Measurements from ENCODE around the gene KIAA1755. TPM values are rescaled to one million over a fixed set of nuclear protein-coding genes. Genes with fewer than 3 reads are reported as not detected.

Gene KIAA1755
- total RNA-seq, 1 experiment from 2014 or later: 0.44 TPM

- Histone ChIP-seq H4K20me1 (ENCODE audit: low read length) (no peaks in the 10 kb centered on the region), H3K9me2 (replicated peaks; ENCODE audit: low read length) (no peaks in the 10 kb centered on the region), H3K4me2 (ENCODE audit: low read length) (peak overlapping the region; percentile 76), H3K79me2 (ENCODE audit: low read length) (peaks cover 15% of the 10 kb centered on the region; the same call in 1 of the 2 replicates), H3F3A (ENCODE audit: low read length, unreplicated experiment) (no peaks in the 10 kb centered on the region), H3K9me3 (ENCODE audit: low read length) (no peaks in the 10 kb centered on the region), H3K9ac (ENCODE audit: low read length) (peak overlapping the region; percentile 41), H3K27ac (ENCODE audit: low read length) (peak overlapping the region; percentile 80), H3K4me1 (ENCODE audit: insufficient read depth, low read length) (peaks cover 36% of the 10 kb centered on the region), H3K27me3 (ENCODE audit: low read length) (no peaks in the 10 kb centered on the region), H3K4me3 (ENCODE audit: low read length) (no peak overlapping the region), H3K36me3 (ENCODE audit: low read depth, low read length) (no peaks in the 10 kb centered on the region), H2AFZ (ENCODE audit: low read length) (no peak overlapping the region)
- ChIA-PET POLR2A (ENCODE audit: unreplicated experiment) (no interaction called here), CTCF (no interaction called here)
- TF ChIP-seq EZH2phosphoT487 (IDR thresholded peaks at IDR 0.05; ENCODE audit: borderline replicate concordance, low read length) (no peak), EZH2 (IDR thresholded peaks at IDR 0.05; ENCODE audit: low read length, unreplicated experiment) (no peak)
- TF ChIP-seq, protein P1, sequence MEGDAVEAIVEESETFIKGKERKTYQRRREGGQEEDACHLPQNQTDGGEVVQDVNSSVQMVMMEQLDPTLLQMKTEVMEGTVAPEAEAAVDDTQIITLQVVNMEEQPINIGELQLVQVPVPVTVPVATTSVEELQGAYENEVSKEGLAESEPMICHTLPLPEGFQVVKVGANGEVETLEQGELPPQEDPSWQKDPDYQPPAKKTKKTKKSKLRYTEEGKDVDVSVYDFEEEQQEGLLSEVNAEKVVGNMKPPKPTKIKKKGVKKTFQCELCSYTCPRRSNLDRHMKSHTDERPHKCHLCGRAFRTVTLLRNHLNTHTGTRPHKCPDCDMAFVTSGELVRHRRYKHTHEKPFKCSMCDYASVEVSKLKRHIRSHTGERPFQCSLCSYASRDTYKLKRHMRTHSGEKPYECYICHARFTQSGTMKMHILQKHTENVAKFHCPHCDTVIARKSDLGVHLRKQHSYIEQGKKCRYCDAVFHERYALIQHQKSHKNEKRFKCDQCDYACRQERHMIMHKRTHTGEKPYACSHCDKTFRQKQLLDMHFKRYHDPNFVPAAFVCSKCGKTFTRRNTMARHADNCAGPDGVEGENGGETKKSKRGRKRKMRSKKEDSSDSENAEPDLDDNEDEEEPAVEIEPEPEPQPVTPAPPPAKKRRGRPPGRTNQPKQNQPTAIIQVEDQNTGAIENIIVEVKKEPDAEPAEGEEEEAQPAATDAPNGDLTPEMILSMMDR (conservative IDR thresholded peaks at IDR 0.05; ENCODE audit: low read depth, low read length): no peak
- BruUV-seq (replicated peaks): no TSS peak
- intact Hi-C loops (cut with micrococcal nuclease): no loop called here
- DNase-seq (no peak), ATAC-seq (no peak)
Measured at GRCh38 chr20:38218566-38218885, 42.0 kb downstream of the KIAA1755 start.

DNA sequence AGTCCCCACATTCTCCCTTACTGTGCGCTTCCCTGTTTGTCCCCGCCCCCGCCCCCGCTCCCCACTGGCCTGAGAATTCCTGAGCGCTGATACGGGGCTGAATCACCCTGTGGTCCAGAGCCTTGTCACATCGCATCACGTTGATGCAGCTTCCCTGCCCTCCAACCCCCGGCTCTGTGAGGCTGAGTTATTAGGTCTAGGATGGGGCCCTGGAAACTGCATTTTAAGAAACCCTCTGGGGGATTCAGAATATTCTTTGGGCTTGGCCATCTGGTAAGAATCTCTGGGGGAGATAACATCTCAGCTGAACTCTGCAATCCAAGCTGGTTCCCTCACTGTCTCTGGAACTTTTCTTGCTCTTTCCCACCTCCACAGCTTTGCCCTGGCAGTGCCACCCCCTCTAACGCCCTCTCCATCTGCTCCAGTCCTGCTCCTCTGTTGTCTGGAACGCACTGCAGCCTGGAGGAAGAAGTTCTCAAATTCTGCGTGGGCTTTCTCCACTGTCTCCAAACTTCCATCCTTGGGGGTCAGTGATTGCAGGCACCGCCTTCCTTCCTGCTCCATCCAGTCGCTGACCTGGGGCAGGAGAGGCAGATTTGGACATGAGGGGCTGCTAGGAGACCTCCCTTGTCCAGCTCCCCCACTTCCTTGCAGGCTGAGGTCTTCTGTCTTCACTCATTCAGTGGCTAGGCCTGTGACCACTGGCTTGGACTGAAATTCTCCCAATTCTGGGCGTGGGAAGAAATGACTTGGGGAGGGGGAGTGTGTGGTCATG, 42.6 kb downstream of the KIAA1755 start:
- Histone ChIP-seq H3F3A (ENCODE audit: low read length, unreplicated experiment) (no peaks in the 10 kb centered on the region), H3K9me2 (replicated peaks; ENCODE audit: low read length) (no peaks in the 10 kb centered on the region), H3K9me3 (ENCODE audit: low read length) (no peaks in the 10 kb centered on the region), H3K9ac (ENCODE audit: low read length) (peak overlapping the region; percentile 59), H3K4me3 (ENCODE audit: low read length) (peak overlapping the region; percentile 44; the same call in 1 of the 2 replicates), H3K4me2 (ENCODE audit: low read length) (peak overlapping the region; percentile 76), H4K20me1 (ENCODE audit: low read length) (no peaks in the 10 kb centered on the region), H2AFZ (ENCODE audit: low read length) (no peak overlapping the region), H3K4me1 (ENCODE audit: insufficient read depth, low read length) (peaks cover 36% of the 10 kb centered on the region), H3K79me2 (ENCODE audit: low read length) (peaks cover 15% of the 10 kb centered on the region; the same call in 1 of the 2 replicates), H3K27ac (ENCODE audit: low read length) (peak overlapping the region; percentile 80), H3K36me3 (ENCODE audit: low read depth, low read length) (no peaks in the 10 kb centered on the region), H3K27me3 (ENCODE audit: low read length) (no peaks in the 10 kb centered on the region)
- DNase-seq (peak; percentile 93), ATAC-seq (peak; percentile 86)
- TF ChIP-seq EZH2phosphoT487 (IDR thresholded peaks at IDR 0.05; ENCODE audit: borderline replicate concordance, low read length) (no peak), EZH2 (IDR thresholded peaks at IDR 0.05; ENCODE audit: low read length, unreplicated experiment) (no peak)
- TF ChIP-seq, protein P1 (conservative IDR thresholded peaks at IDR 0.05; ENCODE audit: low read depth, low read length): no peak
- CTCF ChIA-PET: interaction anchor here (0.6 to 1.1 kb wide), 4 partner anchors 37 to 160 kb away, joined by 3 to 7 read pairs (median 4); no protein-coding TSS in a partner anchor
- no TSS peak for BruUV-seq (replicated peaks)
- intact Hi-C loops (cut with micrococcal nuclease): loop anchor here (1.0 to 2.0 kb wide), 2 partner anchors 45 to 316 kb away; no protein-coding TSS in a partner anchor
- POLR2A ChIA-PET (ENCODE audit: unreplicated experiment): no interaction called here

All from PC-3 (cell line).